ENCODE data around the gene GPR37.

- no peak for TF ChIP-seq CTCF (IDR thresholded peaks at IDR 0.05; ENCODE audit: poor library complexity)
- no peak for TF ChIP-seq EZH2phosphoT487 (IDR thresholded peaks at IDR 0.05; ENCODE audit: low read depth, severe bottlenecking, unreplicated experiment)
- no peak for TF ChIP-seq EZH2 (IDR thresholded peaks at IDR 0.05; ENCODE audit: borderline replicate concordance)
Observed at GRCh38 chr7:124790645-124791044, 25.1 kb upstream of the GPR37 start.
